Panc1 (cell line): ENCODE data around the gene ARRDC4. TPM values are rescaled to one million over a fixed set of nuclear protein-coding genes. Genes with fewer than 3 reads are reported as not detected.

Experiments used
- ATAC-seq: fragments of 200-7000 bp; cut with Tn5 transposase; 2 replicates; pipeline ENCODE4 v1.9.1; 2020; ENCODE audit warnings: mild to moderate bottlenecking, moderate library complexity
- BruUV-seq: library from RNA; stranded (reverse); fragments of 400-500 nt; replicated peaks from 2 replicates; lab custom pipeline; 2021; lab: Mats Ljungman, UMichigan
- CTCF ChIA-PET: fragments of 300-600 bp; sonication (Branson Sonifier 250); formaldehyde crosslinking; loops from one replicate; lab custom pipeline; 2022; ENCODE audit warnings: antibody characterized with exemption; lab: Charles Lee
- POLR2A ChIA-PET: fragments of 300-600 bp; sonication (Branson Sonifier 250); formaldehyde crosslinking; loops from one replicate; lab custom pipeline; 2022; ENCODE audit warnings: antibody characterized with exemption; lab: Charles Lee
- DNase-seq: peaks from one replicate; pipeline ENCODE4 v3.0.0-alpha.2; 2010; ENCODE audit warnings: low read depth, low spot score
- H3K27ac ChIP-seq: 2 replicates; pipeline ENCODE4 v1.5.1; 2011; ENCODE audit warnings: mild to moderate bottlenecking, low read length, inconsistent platforms
- H3K27me3 ChIP-seq: fragments of 200-500 bp; sonication (Bioruptor generic); 2 replicates; pipeline ENCODE4 v1.6.0; 2014; ENCODE audit warnings: low read length, inconsistent platforms; ENCODE audit not compliant: control insufficient read depth, insufficient read depth
- H3K36me3 ChIP-seq: fragments of 200-500 bp; sonication (Bioruptor generic); 2 replicates; pipeline ENCODE4 v1.5.1; 2014; ENCODE audit warnings: inconsistent platforms, mild to moderate bottlenecking, low read length, moderate library complexity; ENCODE audit not compliant: control insufficient read depth, insufficient read depth
- H3K4me1 ChIP-seq: 2 replicates; pipeline ENCODE4 v1.5.1; 2011; ENCODE audit warnings: inconsistent platforms, mild to moderate bottlenecking, low read length, moderate library complexity; ENCODE audit not compliant: control insufficient read depth, insufficient read depth
- H3K4me3 ChIP-seq, 2 experiments: 2 replicates each; pipeline ENCODE4 v1.5.1; 2011 to 2012; ENCODE audit warnings: low read depth in 2 of 2, low read length in 2 of 2, mild to moderate bottlenecking in 2 of 2, inconsistent platforms in 1 of 2, moderate library complexity in 1 of 2
- H3K9me3 ChIP-seq: fragments of 200-500 bp; sonication (Bioruptor generic); 2 replicates; pipeline ENCODE4 v1.5.1; 2014; ENCODE audit warnings: low read depth, mild to moderate bottlenecking, inconsistent platforms, low read length, moderate library complexity; ENCODE audit not compliant: control insufficient read depth, insufficient read depth
- POLR2AphosphoS5 ChIP-seq: IDR thresholded peaks from 2 replicates; pipeline ENCODE4 v1.6.1; 2012; ENCODE audit warnings: mild to moderate bottlenecking, low read depth, low read length, moderate library complexity
- SIN3A ChIP-seq: IDR thresholded peaks from 2 replicates; pipeline ENCODE4 v1.6.1; 2012; ENCODE audit warnings: low read depth, mild to moderate bottlenecking, low read length, moderate library complexity, borderline replicate concordance; ENCODE audit not compliant: insufficient read depth
- TCF7L2 ChIP-seq: IDR thresholded peaks from 2 replicates; pipeline ENCODE4 v1.6.1; 2011; ENCODE audit warnings: mild to moderate bottlenecking, low read depth, low read length, inconsistent platforms
- in situ Hi-C: cut with HindIII; loops from 2 replicates; pipeline ENCODE4 v1.10.0; 2016; ENCODE audit warnings: low sequenced_read_pairs, low pct_unique_long_range_greater_than_20kb
- intact Hi-C: fragments of 100-400 bp; cut with micrococcal nuclease; formaldehyde crosslinking; loops from one replicate; pipeline ENCODE4 v1.10.0; 2022; ENCODE audit not compliant: unreplicated experiment
- total RNA-seq: library from RNA; stranded (reverse); gene quantifications from one replicate; pipeline ENCODE4 v1.2.1, GENCODE V29; 2021; ENCODE audit not compliant: unreplicated experiment
- TF ChIP-seq, protein P1 (sequence below), 2 experiments: IDR thresholded peaks; 2 replicates each; pipeline ENCODE4 v1.6.1; 2011 to 2012; ENCODE audit warnings: low read depth in 2 of 2, control low read depth in 1 of 2, low read length in 1 of 2, mild to moderate bottlenecking in 1 of 2, moderate library complexity in 1 of 2; ENCODE audit not compliant: insufficient read depth in 1 of 2
- TF ChIP-seq, protein P2 (sequence below): fragments of 450-650 bp; IDR thresholded peaks from 2 replicates; pipeline ENCODE4 v1.5.1; 2017; ENCODE audit warnings: mild to moderate bottlenecking

Gene ARRDC4
- total RNA-seq, 1 experiment from 2014 or later, result 2.9 TPM

DNA sequence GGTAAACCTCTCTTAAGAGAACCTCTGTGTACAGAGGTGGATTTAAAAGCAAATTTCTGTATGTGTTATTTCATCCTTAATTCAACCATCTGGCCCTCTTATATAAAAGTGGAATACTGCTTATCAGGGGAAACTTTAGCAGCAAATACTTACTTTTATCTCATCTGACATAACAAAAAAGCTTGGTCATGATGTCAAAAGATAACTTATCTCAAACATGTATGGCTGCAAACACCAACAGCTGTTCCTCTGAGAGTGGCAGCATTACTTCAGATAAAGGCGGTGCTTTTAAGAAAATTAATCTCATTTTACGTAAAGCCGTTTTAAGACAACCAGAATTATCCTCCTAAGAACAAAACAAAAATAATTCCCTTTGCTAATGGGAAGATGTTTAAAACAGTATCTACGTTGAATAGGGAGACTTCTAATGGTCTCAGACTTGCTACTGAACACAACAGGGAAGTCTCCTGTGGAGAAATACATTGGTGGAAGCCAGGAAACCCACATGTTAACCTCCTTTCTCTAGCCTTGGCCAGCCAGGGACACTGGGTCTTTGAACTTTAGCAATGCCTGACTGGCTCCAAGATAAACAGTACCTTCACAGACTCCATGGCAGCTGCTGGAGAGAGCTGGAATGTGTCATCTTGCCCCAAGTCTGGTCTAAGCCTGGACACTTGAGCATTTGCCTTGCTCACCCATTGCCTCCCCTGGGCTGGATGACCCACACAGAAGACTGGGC lies 18.1 kb downstream of the ARRDC4 start:
- Histone ChIP-seq H3K4me1 (no peaks in the 10 kb centered on the region), H3K9me3 (no peaks in the 10 kb centered on the region), H3K4me3 (no peak overlapping the region), H3K27ac (no peak overlapping the region), H3K27me3 (peaks cover 2% of the 10 kb centered on the region; the same call in 1 of the 2 replicates), H3K36me3 (no peaks in the 10 kb centered on the region)
- no TSS peak for BruUV-seq
- POLR2A ChIA-PET, result no interaction called here
- no peak for DNase-seq
- CTCF ChIA-PET, result no interaction called here
- in situ Hi-C loops, result no loop called here
- intact Hi-C loops, result no loop called here
- no peak for TF ChIP-seq SIN3A
- TF ChIP-seq, protein P1, sequence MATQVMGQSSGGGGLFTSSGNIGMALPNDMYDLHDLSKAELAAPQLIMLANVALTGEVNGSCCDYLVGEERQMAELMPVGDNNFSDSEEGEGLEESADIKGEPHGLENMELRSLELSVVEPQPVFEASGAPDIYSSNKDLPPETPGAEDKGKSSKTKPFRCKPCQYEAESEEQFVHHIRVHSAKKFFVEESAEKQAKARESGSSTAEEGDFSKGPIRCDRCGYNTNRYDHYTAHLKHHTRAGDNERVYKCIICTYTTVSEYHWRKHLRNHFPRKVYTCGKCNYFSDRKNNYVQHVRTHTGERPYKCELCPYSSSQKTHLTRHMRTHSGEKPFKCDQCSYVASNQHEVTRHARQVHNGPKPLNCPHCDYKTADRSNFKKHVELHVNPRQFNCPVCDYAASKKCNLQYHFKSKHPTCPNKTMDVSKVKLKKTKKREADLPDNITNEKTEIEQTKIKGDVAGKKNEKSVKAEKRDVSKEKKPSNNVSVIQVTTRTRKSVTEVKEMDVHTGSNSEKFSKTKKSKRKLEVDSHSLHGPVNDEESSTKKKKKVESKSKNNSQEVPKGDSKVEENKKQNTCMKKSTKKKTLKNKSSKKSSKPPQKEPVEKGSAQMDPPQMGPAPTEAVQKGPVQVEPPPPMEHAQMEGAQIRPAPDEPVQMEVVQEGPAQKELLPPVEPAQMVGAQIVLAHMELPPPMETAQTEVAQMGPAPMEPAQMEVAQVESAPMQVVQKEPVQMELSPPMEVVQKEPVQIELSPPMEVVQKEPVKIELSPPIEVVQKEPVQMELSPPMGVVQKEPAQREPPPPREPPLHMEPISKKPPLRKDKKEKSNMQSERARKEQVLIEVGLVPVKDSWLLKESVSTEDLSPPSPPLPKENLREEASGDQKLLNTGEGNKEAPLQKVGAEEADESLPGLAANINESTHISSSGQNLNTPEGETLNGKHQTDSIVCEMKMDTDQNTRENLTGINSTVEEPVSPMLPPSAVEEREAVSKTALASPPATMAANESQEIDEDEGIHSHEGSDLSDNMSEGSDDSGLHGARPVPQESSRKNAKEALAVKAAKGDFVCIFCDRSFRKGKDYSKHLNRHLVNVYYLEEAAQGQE (IDR thresholded peaks at IDR 0.05; ENCODE audit: insufficient read depth in 1 of 2, low read depth in 2 of 2, low read length in 1 of 2), result no peak
- TF ChIP-seq POLR2AphosphoS5, result no peak
- TF ChIP-seq, protein P2, sequence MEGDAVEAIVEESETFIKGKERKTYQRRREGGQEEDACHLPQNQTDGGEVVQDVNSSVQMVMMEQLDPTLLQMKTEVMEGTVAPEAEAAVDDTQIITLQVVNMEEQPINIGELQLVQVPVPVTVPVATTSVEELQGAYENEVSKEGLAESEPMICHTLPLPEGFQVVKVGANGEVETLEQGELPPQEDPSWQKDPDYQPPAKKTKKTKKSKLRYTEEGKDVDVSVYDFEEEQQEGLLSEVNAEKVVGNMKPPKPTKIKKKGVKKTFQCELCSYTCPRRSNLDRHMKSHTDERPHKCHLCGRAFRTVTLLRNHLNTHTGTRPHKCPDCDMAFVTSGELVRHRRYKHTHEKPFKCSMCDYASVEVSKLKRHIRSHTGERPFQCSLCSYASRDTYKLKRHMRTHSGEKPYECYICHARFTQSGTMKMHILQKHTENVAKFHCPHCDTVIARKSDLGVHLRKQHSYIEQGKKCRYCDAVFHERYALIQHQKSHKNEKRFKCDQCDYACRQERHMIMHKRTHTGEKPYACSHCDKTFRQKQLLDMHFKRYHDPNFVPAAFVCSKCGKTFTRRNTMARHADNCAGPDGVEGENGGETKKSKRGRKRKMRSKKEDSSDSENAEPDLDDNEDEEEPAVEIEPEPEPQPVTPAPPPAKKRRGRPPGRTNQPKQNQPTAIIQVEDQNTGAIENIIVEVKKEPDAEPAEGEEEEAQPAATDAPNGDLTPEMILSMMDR, result no peak
- no peak for TF ChIP-seq TCF7L2
- ATAC-seq, result no peak

DNA sequence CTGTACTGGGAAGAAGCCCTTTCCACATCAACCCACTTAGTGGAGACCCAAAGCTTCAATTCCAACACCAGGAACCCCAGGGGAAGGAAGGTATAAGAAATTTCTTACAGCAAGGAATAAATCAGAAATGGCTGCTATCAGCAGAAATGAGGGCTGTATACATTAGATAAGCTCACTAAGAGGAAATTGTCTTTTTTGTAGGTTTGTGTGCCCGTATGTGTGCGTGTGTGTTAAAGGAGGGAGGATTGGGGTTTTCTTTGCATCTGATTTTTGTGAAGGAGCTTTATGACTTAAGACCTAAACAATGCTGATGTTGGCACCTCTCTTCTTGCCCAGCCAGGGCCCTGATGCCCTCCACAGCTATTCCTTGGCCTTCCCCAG lies 18.6 kb downstream of the ARRDC4 start:
- ATAC-seq, result no peak
- in situ Hi-C loops (no loop called here), intact Hi-C loops (no loop called here)
- DNase-seq, result no peak
- BruUV-seq, result no TSS peak
- Histone ChIP-seq H3K27ac (no peak overlapping the region), H3K36me3 (no peaks in the 10 kb centered on the region), H3K4me3 (no peak overlapping the region), H3K9me3 (no peaks in the 10 kb centered on the region), H3K27me3 (peaks cover 2% of the 10 kb centered on the region; the same call in 1 of the 2 replicates), H3K4me1 (no peaks in the 10 kb centered on the region)
- TF ChIP-seq SIN3A, result no peak
- TF ChIP-seq, protein P2, result no peak
- no peak for TF ChIP-seq POLR2AphosphoS5
- TF ChIP-seq, protein P1 (IDR thresholded peaks at IDR 0.05; ENCODE audit: insufficient read depth in 1 of 2, low read depth in 2 of 2, low read length in 1 of 2), result no peak
- no peak for TF ChIP-seq TCF7L2
- ChIA-PET CTCF (no interaction called here), POLR2A (no interaction called here)
